Measurements from ENCODE around the gene AFDN.

AFDN gene

DNA sequence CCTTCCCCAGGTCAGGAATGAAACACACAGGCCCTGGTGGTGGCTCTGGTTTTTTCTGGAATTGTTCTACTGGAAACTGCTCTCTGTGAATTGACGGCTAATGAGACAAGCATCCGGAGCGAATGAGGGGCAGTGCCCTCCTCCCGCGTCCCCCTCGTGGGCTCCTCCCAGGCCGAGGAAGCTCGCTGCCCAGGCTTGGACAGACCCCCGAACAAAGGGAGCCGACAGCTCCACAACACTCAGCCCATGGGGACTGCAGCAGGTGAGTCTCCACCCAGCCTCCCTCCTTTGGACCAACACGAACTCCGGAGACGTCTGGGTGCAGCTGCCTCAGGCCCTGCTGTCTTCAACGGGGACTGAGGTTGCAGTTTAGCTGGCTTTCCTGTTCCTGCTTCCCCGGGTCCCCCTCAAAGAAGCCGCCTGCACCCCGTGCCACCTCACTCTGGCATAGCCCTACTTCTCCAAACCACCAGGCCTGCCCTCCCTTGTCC, 31.3 kb upstream of the AFDN start:
- no peak for DNase-seq

DNA sequence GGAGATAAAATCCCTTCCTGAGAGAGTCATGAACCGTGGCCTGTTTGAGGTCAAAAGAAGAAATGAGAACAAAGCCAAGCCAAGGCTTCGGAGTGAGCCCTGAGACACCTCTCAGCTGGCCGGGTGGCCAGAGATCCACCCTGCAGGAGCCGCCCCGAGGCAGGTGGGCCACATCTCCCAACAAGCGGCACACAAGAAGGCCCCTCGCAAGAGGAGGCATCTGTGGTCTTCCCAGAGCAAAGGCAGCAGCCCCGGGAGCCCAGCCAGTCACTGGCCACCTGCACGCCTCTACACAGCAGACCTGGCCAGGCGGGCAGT, 30.9 kb upstream of the AFDN start:
- no peak for DNase-seq

DNA sequence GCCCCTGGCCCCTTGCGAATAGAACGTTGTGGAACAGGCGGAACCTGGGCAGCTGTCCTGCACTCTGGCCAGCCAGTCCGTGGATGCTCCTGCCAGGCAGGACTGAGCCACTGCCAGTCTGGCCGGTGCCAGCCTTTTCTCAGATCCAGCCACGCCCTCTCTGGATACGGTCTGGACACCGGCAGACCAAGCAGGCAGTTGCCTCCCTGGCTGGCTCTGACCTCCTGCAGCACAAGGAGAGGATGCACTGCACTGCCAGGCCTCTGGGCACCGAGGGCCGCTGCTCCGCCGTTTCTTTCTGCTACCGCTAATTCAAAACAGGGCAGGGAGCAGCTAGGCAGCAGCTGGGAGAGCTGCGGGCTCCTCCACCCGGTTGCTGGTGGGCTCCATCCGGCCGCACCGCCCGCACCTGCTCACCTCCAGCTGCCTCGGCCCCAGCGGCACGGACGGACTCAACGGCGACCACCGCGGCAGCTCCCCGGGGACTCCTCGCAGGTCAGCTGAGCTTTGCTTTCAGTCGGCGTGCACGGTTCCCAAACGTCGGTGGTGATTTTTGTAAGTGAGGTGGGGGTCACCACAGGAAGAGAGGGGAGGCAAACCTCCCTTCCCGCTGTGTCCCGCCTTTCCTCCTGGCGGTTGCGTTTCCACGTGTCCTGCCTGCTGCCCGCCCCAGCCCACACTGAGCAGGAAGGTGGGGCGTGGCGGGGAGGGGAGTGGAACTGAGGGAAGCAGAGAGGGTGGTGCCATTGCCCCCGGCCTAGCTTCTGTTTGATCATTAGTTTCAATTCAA, 30.3 kb upstream of the AFDN start:
- no peak for DNase-seq

DNA sequence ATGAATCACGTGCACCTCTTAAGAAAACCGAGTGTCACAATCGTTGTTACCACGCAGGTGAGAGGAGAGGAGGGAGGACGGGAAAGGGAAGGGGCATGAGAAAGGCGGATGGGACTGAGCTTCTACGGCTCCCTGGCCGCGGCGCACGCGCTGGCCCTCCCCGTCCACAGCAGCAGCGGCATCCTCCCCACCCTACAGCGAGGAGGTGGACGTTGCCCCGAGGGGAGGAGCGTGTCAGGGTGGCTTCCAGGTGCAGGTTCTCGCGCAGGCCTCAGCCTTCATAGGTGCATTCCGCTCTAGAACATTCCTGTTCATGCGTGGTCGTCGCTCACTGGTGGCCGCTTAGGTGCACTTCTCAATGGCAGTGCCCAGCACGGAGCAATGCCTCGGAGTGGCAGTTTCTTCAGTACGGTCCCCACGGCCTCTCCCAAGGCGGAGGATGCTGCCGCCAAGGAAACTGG, 29.7 kb upstream of the AFDN start:
- DNase-seq, result no peak

DNA sequence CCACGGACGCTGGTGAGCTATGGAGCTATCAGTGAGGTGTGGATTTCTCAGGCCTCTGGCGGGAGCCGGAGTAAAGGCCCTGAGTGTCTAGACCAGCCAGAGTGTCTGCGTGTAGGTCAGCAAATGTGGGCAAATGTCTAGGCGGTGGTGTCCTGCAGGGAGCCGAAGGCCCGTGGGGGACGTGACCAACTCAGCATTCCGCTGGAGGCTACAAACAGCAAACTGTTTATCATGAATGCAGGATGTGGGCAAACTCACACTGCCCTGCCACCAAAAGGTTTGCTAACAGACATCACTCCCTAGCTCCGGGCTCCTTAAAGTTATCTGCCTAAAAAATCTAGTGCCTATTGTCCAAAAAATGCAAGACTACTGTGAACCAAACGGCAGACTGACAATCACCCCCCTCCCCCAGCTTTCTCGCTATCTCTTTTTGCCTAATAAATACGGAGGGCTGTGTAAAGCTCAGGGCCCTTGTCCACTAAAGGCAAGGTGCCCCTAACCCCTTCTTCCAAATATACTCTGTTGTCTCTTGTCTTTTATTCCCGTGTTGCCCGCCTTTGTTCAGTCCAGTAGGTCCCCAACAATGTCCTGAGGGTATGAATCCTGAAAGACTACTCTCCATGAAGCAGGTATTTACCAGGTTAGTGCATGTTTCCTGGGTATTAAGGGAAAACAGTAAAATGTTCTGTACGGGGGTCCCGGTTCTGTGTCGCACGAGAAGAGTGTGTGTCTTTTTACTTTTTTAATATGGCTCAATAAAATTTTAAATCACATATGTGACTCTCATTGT, 29.0 kb upstream of the AFDN start:
- DNase-seq, result no peak

DNA sequence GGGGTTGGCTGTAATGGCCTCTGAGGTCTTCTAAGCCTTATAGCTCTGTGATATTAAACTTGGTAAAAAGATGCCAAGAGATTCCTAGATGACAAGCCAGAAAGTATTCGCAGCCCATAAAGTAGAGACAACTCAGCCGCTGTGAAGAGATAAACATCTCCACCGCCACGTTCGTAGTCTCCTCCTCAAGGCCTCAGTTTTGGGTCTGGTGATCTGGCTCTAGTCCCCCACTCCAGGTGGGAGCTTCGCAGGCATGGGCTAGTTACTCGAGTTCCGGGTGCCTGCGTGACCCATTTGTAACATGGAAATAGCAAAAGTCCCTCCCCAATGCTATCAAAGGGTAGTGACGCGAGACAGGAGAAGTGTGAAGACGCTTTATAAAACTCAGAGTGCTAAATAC, 28.3 kb upstream of the AFDN start:
- DNase-seq, result no peak

DNA sequence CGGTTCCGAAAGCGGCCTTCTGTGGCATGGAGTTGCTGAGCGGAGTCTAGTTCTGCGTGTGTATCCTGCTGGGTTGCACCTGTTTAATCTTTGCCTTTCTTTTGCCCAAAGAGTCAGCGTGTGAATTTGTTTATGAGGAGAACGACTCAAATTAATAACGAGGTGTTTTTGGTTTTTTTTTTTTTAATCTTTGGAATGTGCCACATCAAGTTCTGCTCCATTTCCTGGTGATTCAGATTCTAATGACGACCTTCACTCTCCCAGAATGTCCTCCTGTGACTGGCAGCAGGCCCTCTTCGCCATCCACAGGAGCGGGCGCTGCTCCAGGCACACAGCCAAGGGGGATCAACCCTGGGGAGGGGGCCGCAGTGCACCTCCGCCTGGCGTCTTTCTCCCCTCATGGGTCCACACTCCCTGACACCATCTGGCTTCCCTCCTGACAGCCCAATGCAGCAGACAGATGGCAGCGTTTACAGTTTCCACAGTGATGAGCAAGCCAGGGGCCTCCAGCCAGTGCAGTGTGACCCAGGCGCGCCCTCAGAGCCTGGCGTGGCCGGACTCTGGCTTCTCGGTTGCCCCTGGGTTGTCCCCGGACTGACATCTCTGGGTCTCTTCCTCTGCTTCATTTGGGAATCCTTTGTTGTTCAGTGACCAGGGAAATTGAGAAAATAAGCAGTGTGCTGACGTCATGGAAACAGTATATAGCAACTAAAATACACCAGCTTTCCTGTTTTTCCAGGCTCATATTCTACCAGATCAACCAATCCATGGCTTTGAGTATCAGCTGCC, 27.5 kb upstream of the AFDN start:
- no peak for DNase-seq

DNA sequence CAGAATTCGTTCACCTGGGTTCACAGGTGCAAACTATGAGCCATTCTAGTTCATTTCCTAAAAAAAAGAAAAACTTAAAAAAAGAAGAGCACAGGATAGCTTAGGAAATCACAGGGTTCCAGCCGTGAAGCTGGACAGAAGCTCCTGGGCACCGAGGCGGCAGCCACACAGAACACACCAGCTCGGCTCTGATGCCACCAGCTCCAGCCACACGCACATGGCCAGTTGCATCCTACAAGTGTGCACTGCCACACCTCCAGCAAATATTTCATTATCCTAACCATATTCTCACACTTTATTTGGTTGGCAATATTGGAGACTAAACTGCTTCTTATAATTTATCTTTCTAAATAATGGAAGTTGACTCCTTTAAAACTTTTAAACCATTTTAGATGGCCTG, 26.2 kb upstream of the AFDN start:
- DNase-seq, result no peak

DNA sequence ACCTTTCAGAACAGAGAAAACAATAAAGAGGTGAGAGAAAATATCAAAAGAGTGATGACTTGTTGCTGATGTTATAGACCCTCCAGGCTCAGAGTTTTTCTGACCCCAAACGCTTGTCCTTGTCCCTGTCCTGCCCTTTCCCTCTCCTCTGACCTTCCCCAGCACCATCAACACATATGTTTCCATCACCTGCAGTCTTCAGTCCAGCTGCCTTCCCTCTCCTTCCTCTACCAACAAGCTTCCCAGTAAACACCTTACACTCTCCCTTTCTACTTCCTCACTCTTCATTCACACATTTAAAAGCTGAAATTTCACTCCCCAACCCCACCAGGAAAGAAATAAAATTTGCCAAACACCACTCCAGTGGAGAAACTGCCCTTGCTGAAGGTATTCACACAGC, 25.4 kb upstream of the AFDN start:
- no peak for DNase-seq

DNA sequence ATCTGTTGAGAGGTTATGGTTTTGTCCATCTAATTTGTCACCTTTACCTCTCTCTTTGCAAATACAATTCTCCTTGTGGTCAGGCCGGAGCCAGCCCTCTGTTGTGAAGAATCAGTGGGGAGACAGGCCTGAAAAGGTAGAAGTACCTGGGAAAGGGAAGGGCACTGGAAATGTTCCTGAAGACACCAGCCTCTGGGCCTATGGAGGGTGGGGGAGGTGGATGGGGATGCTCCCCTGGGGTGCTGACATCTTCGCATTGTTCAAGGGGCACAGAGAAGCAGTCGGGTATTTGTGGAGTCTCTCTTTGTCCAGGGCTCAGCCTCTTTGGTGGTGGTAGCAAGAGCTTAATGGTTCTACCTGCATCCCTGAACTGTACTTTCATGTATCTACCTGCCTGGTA, 24.4 kb upstream of the AFDN start:
- DNase-seq, result no peak

DNA sequence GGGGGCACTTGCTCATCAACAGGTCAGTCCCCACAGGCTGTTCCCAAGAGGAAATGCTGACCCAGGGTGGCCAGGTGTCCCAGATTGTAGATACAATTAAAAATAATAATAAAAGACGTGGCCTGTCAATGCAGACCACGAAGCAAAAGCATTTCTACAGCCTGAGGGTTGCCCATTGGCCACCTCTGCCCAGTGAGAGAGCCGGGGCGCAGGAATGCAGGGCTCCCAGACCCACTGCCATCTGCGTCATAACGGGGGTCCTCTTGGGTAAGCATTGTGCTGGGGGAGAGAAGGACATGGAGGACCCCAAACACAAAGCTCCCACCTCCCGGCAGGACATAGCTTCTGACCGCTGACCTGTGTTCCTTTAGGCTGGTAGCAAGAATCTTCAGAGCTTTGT, 22.9 kb upstream of the AFDN start:
- no peak for DNase-seq

DNA sequence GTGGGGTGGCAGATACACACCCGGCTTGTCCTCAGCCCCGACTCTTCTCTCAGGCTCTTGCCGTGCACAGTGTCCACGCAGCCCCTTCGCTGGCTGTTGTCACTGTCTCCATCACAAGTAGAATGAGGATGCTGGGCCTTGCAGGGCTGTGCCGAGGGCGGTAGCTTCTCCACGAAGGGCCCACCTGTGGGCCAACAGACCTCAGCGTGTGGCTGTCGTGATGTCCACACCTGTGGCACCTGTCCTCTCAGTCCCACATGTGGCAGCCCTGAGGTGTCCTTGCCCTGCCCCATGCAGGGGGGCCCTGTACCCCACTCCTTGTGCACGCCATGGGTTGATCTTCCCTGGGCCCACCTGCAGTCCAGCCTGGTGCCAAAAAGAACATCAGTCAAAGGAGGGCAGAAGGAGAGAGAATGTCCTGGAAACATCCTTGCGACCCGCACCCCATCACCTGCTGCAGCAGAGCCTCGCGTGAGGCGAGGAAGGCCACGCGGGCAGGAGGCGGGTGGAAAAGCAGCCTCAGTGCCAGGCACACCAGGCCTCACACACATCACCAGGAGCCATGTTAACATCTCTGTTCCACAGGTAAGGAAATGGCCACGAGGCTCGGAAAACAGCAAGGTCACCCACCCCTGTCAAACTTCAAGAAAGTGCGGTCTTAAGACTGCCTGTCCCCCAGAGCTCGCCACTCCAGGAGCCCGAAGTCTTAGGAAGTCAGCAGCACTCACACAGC, 22.3 kb upstream of the AFDN start:
- DNase-seq, result no peak

DNA sequence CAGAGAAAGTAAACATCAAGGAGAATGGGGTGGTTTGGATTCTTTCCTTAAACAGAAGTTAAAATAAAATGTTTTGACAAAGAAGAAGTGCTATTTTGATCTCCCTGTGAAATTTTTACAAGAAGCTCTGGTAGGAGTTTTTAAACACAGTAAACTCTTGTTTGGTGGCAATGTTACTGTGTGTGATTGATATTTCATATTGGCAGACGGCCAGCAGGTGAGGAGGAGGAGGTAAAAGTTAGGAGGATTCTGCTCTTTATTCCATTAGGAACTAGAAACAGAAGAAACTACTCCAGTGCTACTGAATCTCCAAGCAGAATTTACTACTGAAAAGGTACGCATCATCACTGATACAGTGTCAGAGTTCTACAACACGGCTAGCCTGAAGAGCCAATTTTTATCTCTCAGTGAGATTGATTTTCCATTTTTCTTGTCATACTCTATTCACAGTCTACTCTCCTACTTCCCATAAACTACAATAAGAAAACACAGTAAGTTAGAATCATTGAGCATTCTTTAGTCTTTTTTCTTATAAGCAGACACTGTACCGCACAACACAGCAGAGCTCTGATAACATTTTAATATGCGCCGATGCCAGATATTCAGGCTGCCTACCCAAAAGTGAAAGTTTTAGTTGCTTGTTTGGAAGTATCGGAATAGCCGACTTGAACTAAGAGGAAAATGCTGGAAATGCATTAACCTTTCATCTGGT, 21.2 kb upstream of the AFDN start:
- DNase-seq, result no peak

DNA sequence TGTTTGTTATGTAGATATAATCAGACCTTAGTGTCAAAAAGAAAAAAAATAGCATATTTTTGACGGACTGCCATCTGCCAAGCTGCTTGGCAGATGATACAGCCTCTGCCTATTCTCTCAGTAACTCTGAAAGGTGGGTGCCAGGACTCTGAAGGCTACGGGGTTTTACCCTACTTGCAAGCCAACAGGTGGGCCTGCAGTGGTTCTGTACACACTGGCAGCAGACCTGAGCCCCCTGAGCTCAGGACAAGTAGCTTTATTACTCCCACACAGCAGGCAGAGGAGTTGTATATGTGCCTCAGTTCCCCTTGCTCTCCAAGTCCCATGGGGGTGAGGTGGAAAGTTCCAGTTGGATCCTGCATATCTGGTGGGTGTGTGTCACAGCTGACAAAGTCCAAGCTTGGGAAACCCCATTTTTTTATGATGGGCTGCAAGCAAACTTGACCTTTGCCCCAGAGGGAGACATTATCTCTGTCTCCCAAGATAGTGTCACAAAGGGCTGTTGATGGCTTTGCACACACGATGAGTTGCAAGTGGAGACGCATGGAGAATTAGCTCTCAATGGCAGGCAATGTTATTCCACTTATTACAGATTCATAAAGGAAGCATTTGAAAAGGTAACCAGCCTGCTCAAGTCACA, 20.5 kb upstream of the AFDN start:
- no peak for DNase-seq

DNA sequence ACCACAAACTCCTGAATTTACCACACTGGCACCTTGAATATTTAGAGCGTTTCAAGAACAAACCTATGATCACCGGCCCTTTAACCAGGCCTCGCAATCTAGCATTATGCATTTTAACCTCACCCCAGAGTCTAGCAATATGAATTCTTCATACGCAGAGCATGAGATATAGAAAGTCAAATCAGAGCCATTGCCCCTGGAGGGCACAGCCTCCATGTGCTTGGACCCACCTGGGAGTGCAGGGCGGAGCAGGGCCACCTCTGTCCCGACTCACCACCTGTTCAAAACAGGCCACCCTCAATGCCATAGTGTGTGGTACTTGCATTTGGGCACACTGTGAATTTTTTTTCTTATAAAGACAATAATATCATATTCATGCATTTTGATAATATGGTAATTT, 19.5 kb upstream of the AFDN start:
- no peak for DNase-seq

DNA sequence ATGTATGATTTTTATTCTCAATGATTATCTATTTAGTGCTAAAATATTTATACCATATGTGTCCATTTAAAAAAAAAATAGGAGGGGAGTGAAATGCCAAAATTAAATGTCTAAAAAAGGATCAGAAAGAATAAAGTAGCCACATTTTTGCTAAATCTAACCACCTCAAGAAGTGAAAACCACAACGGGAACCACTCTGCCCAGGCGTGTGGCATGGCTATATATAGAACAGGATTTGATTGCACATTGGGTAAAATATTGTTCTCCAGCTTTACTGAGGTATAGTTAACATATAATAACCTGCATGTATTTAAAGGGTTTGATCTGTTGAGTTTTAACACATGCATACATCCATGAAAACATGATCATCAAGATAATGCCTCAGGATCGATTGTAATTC, 19.0 kb upstream of the AFDN start:
- no peak for DNase-seq

DNA sequence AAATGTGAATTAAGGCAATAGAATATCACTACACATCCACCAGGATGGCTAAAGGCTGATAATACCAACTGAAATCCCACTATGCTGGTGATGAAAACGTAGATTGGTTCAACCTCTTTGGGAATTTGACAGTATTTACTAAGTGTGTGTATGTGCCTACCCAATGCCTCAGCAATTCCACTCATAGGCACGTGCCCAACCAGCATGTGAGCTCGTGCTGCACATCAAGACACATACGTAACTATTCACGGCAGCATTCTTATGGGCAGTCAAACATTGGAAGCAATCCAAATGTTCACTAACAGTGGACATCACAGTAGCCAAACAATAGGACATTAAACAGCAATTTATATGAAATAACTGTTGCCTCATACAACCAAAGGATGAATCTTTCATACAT, 15.7 kb upstream of the AFDN start:
- no peak for DNase-seq

DNA sequence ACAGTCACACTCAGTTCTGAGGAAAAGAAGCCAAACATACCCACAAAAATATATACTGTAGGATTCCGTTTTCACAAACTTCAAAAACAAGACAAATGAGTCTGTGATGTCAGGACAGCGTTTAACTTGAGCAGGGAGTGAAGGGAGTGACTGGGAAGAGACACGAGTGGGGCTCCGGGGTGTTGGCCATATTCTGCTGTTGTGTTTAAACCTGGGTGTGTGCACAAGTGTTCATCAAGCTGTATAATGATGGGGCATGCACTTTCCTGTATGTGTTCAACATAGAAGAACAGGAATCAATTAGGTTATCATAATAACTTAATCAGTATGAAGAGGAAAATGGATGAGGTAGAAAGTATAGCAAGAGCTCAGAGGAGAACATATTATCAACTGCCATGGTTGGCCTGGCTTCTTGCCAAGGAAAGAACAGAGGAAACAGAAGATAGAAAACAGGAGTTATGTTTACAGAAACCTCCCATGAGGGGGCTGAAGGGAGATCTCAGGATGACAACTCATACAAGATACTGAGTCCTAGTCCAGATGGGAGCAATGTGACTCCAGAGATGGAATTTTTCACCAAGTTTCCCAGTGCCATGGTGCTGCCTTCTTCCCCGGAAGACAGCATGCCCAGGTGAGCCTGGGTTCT, 15.1 kb upstream of the AFDN start:
- no peak for DNase-seq

DNA sequence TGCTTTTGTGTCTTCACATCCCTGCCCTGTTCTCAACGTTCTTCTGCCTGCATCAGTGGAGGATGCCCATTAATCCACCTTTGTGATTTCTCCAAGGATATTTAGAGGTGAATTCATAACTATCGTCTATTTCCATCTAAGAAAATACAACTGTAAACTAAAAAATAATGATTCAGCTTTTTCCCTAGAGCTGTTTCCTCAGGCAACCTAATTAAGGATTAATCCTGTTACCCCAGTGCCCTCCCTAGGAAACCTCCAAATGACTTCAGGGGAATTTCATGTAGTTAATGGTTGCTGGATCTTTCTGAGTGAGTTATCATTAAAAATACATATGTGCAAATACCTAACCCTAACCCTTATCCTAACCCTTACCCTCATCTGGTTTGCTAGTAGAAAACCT, 14.6 kb upstream of the AFDN start:
- DNase-seq, result no peak

DNA sequence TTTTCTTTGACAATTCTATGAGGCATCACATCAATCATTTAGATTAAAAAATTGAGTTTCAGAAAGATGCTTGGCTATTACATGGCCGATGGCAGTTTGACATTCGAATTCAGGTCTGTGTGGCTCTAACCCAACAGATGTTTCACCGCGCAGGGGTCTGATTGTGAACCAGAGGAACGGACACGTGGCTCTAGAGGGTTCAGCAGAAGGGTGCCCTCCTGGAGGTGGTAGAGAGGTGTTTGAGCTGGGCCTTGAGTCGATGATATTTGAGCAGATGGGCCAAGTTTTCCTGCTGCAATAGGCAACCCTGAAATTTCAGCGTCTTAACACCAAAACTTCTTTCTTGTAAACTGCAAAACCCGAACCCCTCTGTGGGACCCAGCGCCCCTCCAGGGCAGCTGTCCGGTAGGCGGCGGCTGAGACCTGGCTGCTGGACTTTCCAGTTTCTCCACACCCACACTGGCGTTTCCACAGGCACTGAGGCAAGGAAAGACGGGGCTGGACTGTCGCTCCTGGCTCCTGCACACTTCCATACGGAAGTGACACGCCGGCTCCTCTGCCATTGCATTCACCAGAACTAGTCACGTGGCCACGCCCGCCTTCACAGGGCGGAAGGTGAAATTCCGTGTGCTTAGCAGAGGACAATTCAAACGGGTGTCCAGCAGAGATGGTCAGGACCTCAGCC, 11.3 kb upstream of the AFDN start:
- peak; percentile 31 for DNase-seq

DNA sequence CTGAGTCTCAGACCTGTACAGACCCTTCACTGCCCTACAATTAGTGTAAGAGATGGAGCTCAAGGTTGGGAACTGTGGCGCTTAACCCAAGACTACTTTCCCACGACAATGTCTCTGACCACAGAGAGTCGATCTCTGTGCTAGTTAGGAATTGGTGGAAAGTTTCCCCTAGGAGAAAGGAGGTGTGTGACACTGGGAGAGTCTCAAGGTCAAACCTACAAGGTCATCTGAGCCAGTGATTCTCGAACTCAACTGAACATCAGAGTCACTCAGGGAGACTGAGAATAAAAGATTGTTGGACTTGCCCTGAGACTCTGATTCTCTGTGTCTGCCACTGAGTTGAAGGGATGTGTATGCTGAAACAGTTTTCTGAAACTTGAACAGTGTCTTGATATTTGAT, 9.7 kb upstream of the AFDN start:
- no peak for DNase-seq

All from COR-L47 (cell line).